ENCODE measurements around the gene MSLN. TPM values are rescaled to one million over a fixed set of nuclear protein-coding genes. Genes with fewer than 3 reads are reported as not detected.

Gene MSLN
- total and polyA plus RNA-seq, 2 of the 13 experiments (the other 11 are each of a cell fraction or from before 2014, with no cell fraction given) = 2.0 to 2.3 TPM

- Histone ChIP-seq H3K4me3 (replicated peaks in 1 of 3; ENCODE audit: insufficient read depth in 1 of 3, low read depth in 2 of 3, low read length in 3 of 3) (no peak overlapping the region), H2AFZ (ENCODE audit: low read length) (no peak overlapping the region), H3K9ac (ENCODE audit: insufficient read depth, low read depth, low read length) (no peak overlapping the region), H3K27me3 (ENCODE audit: control insufficient read depth in 1 of 2, insufficient read depth in 2 of 2, low read length in 2 of 2) (peaks cover 0 to 2% of the 10 kb centered on the region in 2 experiments; a peak in 3 of 5 replicates), H3K4me1 (ENCODE audit: insufficient read depth, low read length) (peaks cover 22% of the 10 kb centered on the region), H3K4me2 (ENCODE audit: low read depth, low read length) (no peak overlapping the region), H3K9me3 (ENCODE audit: low read length) (no peaks in the 10 kb centered on the region), H3K79me2 (ENCODE audit: insufficient read depth, low read length) (no peaks in the 10 kb centered on the region), H3K36me3 (replicated peaks in 1 of 2; ENCODE audit: control insufficient read depth in 1 of 2, insufficient read depth in 2 of 2, low read length in 2 of 2) (no peaks in the 10 kb centered on the region), H4K20me1 (ENCODE audit: insufficient read depth, low read length) (no peaks in the 10 kb centered on the region), H3K27ac (ENCODE audit: extremely low read length, insufficient read depth, low read length) (no peak overlapping the region)
- FAIRE-seq = no peak
- TF ChIP-seq MAX (IDR thresholded peaks at IDR 0.05) (no peak), ZBTB7B (CRISPR knock-in tag; IDR thresholded peaks at IDR 0.05) (no peak), ZNF501 (CRISPR knock-in tag; IDR thresholded peaks at IDR 0.05) (no peak), RFXAP (CRISPR knock-in tag; IDR thresholded peaks at IDR 0.05; ENCODE audit: borderline replicate concordance) (no peak), RNF2 (conservative IDR thresholded peaks at IDR 0.05; ENCODE audit: low read depth) (no peak), ZNF142 (CRISPR knock-in tag; IDR thresholded peaks at IDR 0.05) (no peak), ZNF431 (CRISPR knock-in tag; IDR thresholded peaks at IDR 0.05; ENCODE audit: borderline replicate concordance, low read depth) (no peak), MBNL3 (CRISPR knock-in tag; conservative IDR thresholded peaks at IDR 0.05) (no peak), ZNF225 (CRISPR knock-in tag; IDR thresholded peaks at IDR 0.05) (no peak)
- WGBS (ENCODE audit: low lambda C conversion rate) = 89% methylated on average over 14 of the region's 29 CpGs
- no TSS peak for BruUV-seq (replicated peaks)
- DNase-seq (ENCODE audit: low spot score) = no peak
- POLR2A ChIA-PET = no interaction called here
- ATAC-seq = no peak
- intact Hi-C loops (cut with micrococcal nuclease; ENCODE audit: unreplicated experiment) (no loop called here), in situ Hi-C loops (cut with HindIII; ENCODE audit: extremely low pct_ligation_motif_present, low pct_unique_long_range_greater_than_20kb) (no loop called here)
- CTCF ChIA-PET (ENCODE audit: low intra/inter-chr PET ratio, low total read pairs) = no interaction called here
These were observed 4.9 kb downstream of the MSLN start for GRCh38 chr16:765488-765865.

All from HepG2 (cell line).